Liver (tissue), 9 donors: ENCODE measurements around the gene CD163. TPM values are rescaled to one million over a fixed set of nuclear protein-coding genes. Genes with fewer than 3 reads are reported as not detected.

Source experiments
- DNase-seq: peaks from one replicate; pipeline ENCODE4 v3.0.0-alpha.2; 2017; ENCODE audit warnings: low spot score
- H3K27ac ChIP-seq, 2 donors: one replicate each; pipeline ENCODE4 v1.7.0; 2013; ENCODE audit warnings: inconsistent platforms in 2 of 2, low read length in 2 of 2, control low read depth in 1 of 2, low read depth in 1 of 2, mild to moderate bottlenecking in 1 of 2
- H3K27me3 ChIP-seq, 4 donors: one replicate each; pipeline versions ENCODE4 v1.6.1 to v1.7.0; 2013; ENCODE audit warnings: low read length in 3 of 4, inconsistent platforms in 1 of 4, mild to moderate bottlenecking in 1 of 4, moderate library complexity in 1 of 4; ENCODE audit not compliant: control insufficient read depth in 4 of 4, insufficient read depth in 4 of 4
- H3K36me3 ChIP-seq, 4 donors: one replicate each; pipeline versions ENCODE4 v1.6.1 to v1.7.0; 2013; ENCODE audit warnings: low read length in 3 of 4, mild to moderate bottlenecking in 3 of 4, low read depth in 1 of 4, moderate library complexity in 1 of 4; ENCODE audit not compliant: control insufficient read depth in 4 of 4, insufficient read depth in 3 of 4
- H3K4me1 ChIP-seq, 4 donors: one replicate each; pipeline versions ENCODE4 v1.6.1 to v1.7.0; 2013; ENCODE audit warnings: low read length in 3 of 4, mild to moderate bottlenecking in 3 of 4, moderate library complexity in 1 of 4; ENCODE audit not compliant: control insufficient read depth in 4 of 4, insufficient read depth in 4 of 4
- H3K4me3 ChIP-seq, 3 donors: one replicate each; pipeline versions ENCODE4 v1.6.1 to v1.7.0; 2013; ENCODE audit warnings: low read length in 3 of 3, control low read depth in 1 of 3, low read depth in 1 of 3, mild to moderate bottlenecking in 1 of 3
- H3K9ac ChIP-seq, 2 donors: one replicate each; pipeline ENCODE4 v1.7.0; 2013; ENCODE audit warnings: low read length in 2 of 2, mild to moderate bottlenecking in 2 of 2, moderate library complexity in 2 of 2, control low read depth in 1 of 2, low read depth in 1 of 2
- H3K9me3 ChIP-seq, 4 donors: one replicate each; pipeline versions ENCODE4 v1.6.1 to v1.7.0; 2013; ENCODE audit warnings: low read length in 3 of 4; ENCODE audit not compliant: control insufficient read depth in 4 of 4
- ATF3 ChIP-seq: IDR thresholded peaks from 2 replicates; pipeline ENCODE4 v1.6.1; 2016; ENCODE audit warnings: antibody characterized with exemption
- CTCF ChIP-seq: fragments of 150-350 bp; IDR thresholded peaks from 2 replicates; pipeline ENCODE4 v1.5.1; 2017; ENCODE audit warnings: improper control_type of control experiment, low read depth, low read length; ENCODE audit not compliant: missing input control
- EGR1 ChIP-seq, 2 donors: IDR thresholded peaks; 2 replicates each; pipeline ENCODE4 v1.6.1; 2016 to 2018; ENCODE audit warnings: antibody characterized with exemption in 2 of 2, low read depth in 2 of 2
- FOXA1 ChIP-seq: IDR thresholded peaks from 2 replicates; pipeline ENCODE4 v1.6.1; 2016; ENCODE audit warnings: antibody characterized with exemption
- FOXA2 ChIP-seq: IDR thresholded peaks from 2 replicates; pipeline ENCODE4 v1.6.1; 2016; ENCODE audit warnings: antibody characterized with exemption
- GABPA ChIP-seq, 2 donors: IDR thresholded peaks in 1 of 2; conservative IDR thresholded peaks in 1 of 2; 2 replicates each; pipeline ENCODE4 v1.6.1; 2016; ENCODE audit warnings: antibody characterized with exemption in 2 of 2, mild to moderate bottlenecking in 1 of 2, moderate library complexity in 1 of 2
- HNF4A ChIP-seq, 2 donors: conservative IDR thresholded peaks; 2 replicates each; pipeline ENCODE4 v1.6.1; 2016; ENCODE audit warnings: antibody characterized with exemption in 2 of 2, mild to moderate bottlenecking in 2 of 2
- HNF4G ChIP-seq: IDR thresholded peaks from 2 replicates; pipeline ENCODE4 v1.6.1; 2016; ENCODE audit warnings: antibody characterized with exemption
- JUND ChIP-seq, 2 donors: IDR thresholded peaks; 2 replicates each; pipeline ENCODE4 v1.6.1; 2016; ENCODE audit warnings: antibody characterized with exemption in 2 of 2
- MAX ChIP-seq: IDR thresholded peaks from 2 replicates; pipeline ENCODE4 v1.6.1; 2016; ENCODE audit warnings: antibody characterized with exemption
- NR2F2 ChIP-seq: IDR thresholded peaks from 2 replicates; pipeline ENCODE4 v1.6.1; 2016; ENCODE audit warnings: antibody characterized with exemption
- RAD21 ChIP-seq, 2 donors: IDR thresholded peaks; 2 replicates each; pipeline ENCODE4 v1.6.1; 2016; ENCODE audit warnings: antibody characterized with exemption in 2 of 2, mild to moderate bottlenecking in 2 of 2
- REST ChIP-seq: IDR thresholded peaks from 2 replicates; pipeline ENCODE4 v1.6.1; 2016; ENCODE audit warnings: antibody characterized with exemption, mild to moderate bottlenecking
- RXRA ChIP-seq, 2 donors: IDR thresholded peaks; 2 replicates each; pipeline ENCODE4 v1.6.1; 2017 to 2018; ENCODE audit warnings: antibody characterized with exemption in 2 of 2, mild to moderate bottlenecking in 1 of 2
- SP1 ChIP-seq: IDR thresholded peaks from 2 replicates; pipeline ENCODE4 v1.6.1; 2018; ENCODE audit warnings: antibody characterized with exemption, mild to moderate bottlenecking
- TAF1 ChIP-seq: conservative IDR thresholded peaks from 2 replicates; pipeline ENCODE4 v1.6.1; 2016; ENCODE audit warnings: antibody characterized with exemption, mild to moderate bottlenecking
- YY1 ChIP-seq: IDR thresholded peaks from 2 replicates; pipeline ENCODE4 v1.6.1; 2016; ENCODE audit warnings: antibody characterized with exemption, mild to moderate bottlenecking
- ZBTB33 ChIP-seq: IDR thresholded peaks from 2 replicates; pipeline ENCODE4 v1.6.1; 2016; ENCODE audit warnings: antibody characterized with exemption
- WGBS: extraction: QIAGEN DNeasy Blood & Tissue Kit; methylation state at CpG from one replicate; pipeline ENCODE4 v1.1.7; 2013; 5-methylcytosine and 5-hydroxymethylcytosine counted together
- polyA plus RNA-seq, 2 donors: library from polyadenylated mRNA; stranded (reverse) in 1 of 2; unstranded in 1 of 2; fragments of 200-250 nt in 1 of 2; fragments of >200 nt in 1 of 2; fragmentation: Nextera tagmentation in 1 of 2; extraction: Ambion mirVana in 1 of 2; gene quantifications; one replicate each; pipeline versions ENCODE4 v1.2.1 to v1.2.3, GENCODE V29; 2013 to 2015
- total RNA-seq, 2 donors: library from RNA; depleted of rRNA; stranded (reverse); fragments of >200 nt; gene quantifications; one replicate each; pipeline ENCODE4 v1.2.3, GENCODE V29; 2014
- donor health status: healthy.
- donor health status: healthy.
- donor health status: healthy.
- donor health status: healthy.
- donor health status: healthy.

The CD163 gene
- total and polyA plus RNA-seq, 4 donors = 61.1 to 153 (median 90.5) TPM

GRCh38 chr12:7493006-7493405 is 10.6 kb downstream of the CD163 start:
- Histone ChIP-seq H3K9me3 (no peaks in the 10 kb centered on the region), H3K4me3 (peak overlapping the region; percentile 56 to 97 (median 67)), H3K9ac (peak overlapping the region; percentile 8 to 98), H3K4me1 (peaks cover 0 to 27% (median 14%) of the 10 kb centered on the region in 4 donors), H3K36me3 (peaks cover 0 to 15% (median 7%) of the 10 kb centered on the region in 4 donors), H3K27me3 (no peaks in the 10 kb centered on the region), H3K27ac (peak overlapping the region; percentile 72 to 88)
- 29% methylated on average over 3 of the region's 3 CpGs for WGBS
- TF ChIP-seq FOXA1 (no peak), ZBTB33 (peak; percentile 85), EGR1 (IDR thresholded peaks at IDR 0.05; ENCODE audit: low read depth in 2 of 2) (peak in 1 of 2 donors; percentile 60), SP1 (peak; percentile 89), TAF1 (peak; percentile 100), FOXA2 (peak; percentile 35), HNF4A (conservative IDR thresholded peaks at IDR 0.05) (peak; percentile 92 to 95), CTCF (no peak), RXRA (IDR thresholded peaks at IDR 0.05) (peak; percentile 89), NR2F2 (no peak), GABPA (IDR thresholded peaks at IDR 0.05 in 1 of 2, conservative IDR thresholded peaks at IDR 0.05 in 1 of 2) (peak in 1 of 2 donors; percentile 35), YY1 (peak; percentile 93), ATF3 (peak; percentile 79), HNF4G (peak; percentile 62), RAD21 (IDR thresholded peaks at IDR 0.05) (peak; percentile 43 to 46), JUND (IDR thresholded peaks at IDR 0.05) (peak; percentile 87 to 93), MAX (peak; percentile 67), REST (peak; percentile 84)
- no peak for DNase-seq
